ENCODE data around the gene LCAT.

LCAT gene

DNA sequence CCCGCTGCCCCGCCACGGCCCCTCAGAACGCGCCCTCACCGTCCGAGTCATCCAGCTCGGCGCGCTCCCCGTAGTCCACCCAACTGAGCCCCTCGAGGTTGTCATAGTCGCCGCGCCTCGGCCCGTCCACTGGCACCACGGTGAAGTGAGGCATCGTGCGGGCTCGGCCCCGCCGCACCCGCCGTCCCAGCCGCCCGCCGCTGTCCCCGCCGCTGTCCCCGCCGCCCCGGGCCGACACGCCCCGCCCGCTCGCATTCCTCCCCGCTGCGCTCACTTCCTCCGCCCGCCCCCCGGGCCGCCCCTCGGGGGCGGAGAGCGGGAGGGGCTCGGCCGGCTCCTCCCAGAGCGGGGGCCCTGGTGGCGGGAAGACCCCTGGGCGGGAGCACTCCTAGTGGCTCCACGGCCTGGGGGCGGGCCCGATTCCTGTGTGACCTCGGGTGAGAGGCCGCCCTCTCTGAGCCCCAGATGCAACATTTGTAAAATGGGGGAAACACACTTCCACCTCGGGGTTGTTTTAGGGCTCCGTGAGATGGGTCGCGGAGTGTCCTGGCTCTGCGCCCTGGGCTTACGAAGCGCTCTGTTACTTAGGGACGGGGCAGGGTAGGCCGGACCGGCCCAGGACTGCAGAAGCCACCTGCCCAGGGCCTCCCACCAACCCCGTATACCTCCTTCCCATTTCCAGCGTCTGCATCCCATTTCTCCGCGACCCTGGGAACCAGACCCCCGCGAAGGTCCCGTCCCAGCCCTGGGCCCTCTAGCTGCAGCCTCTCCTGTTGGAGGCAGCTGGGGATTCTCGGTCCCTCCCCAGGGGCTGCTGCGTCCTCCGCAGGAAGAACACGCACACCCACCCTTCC is 24.7 kb upstream of the LCAT start, which contains the start of gene SLC12A4:
Gene SLC12A4 (minus strand): TSS at position 238 of the 854 bp plus-strand sequence. CDS start 84 bp downstream, at position 154.
- DNase-seq, result peak; percentile 91

DNA sequence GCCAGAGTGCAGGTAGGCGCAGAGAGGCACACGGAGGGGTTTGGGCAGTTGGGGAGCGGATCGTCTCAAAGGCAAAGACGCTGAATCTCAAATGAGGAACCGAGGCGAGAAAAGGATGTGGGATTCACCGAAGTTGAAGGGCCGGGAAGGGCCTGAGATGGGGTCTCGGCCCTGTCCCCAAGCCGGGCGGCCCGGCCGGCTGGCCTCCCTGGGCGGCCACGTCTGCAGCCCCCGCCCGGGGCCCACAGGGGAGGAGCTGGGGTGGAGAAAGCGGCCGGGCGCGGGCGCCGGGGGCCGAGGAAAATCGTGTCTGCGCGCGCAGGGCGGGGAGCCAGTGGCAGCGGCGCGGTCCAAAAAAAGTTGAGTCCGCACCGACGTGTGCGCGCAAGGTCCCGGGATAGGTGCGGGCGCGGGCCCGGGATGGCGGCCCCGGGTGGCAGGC is 24.1 kb upstream of the LCAT start:
- DNase-seq, result peak; percentile 31

DNA sequence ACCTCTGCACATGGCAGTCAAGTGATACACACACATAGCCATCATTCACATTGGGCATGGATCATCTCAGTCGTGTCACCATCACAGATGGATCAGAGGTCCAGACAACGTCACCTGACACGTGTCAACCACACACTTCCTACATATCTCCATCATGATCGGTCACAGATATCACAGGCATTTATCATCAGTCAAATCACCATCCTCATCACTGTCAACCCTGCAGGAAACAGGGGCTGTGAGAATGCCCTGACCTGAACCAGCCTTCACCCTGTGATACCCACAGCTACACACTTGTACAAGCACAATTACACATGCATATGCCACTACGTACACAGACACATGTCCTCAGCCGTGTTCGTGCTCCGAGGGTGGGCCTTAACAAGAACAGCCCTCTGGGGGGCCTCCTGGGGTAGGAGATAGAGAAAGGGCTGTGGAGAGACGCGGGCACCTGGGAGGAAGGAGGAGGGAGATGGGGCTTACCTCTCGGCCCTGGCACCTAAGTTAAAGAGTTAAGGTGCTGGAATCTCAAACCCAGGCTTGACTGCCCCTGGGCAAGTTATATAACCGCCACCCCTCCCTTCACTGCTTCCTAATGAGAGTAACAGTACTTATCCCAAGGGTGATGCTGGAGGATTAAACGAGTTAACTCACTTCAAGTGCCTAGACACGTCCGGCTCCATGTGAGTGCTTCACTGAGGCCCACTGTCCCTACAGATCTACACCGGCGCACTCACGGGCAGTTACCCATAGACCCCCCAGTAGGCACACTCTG is 23.4 kb upstream of the LCAT start:
- peak; percentile 40 for DNase-seq

DNA sequence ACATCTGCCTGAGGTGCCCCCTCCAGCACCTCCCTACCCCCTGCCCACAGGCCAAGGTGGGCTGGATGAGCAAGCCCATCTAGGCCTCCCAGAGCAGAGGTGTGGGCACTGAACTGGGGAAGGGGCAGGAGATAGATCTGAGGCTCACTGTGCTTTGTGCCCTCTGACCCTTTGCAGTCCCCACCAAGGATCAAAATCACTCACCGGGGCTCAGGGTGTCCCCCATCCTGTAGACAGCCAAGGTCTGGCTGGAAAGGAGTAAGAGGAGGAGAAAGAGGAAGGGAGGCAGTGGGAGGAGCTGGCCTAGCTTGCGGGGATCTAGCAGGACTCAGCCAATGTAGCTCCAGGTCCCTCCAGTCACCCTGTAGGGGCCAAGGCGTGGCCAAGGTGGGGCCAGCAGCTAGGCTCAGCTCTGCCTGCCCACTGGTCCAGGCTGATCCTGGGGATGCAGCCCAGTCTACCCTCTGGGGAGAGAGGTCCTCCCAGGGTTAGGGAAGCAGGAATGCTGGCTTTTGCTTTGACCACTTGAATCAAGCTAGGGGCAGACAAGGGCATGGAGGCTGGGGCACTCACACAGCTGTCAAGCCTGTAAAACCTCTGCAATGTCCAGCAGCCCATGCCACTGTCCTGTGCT is 22.7 kb upstream of the LCAT start:
- no peak for DNase-seq

DNA sequence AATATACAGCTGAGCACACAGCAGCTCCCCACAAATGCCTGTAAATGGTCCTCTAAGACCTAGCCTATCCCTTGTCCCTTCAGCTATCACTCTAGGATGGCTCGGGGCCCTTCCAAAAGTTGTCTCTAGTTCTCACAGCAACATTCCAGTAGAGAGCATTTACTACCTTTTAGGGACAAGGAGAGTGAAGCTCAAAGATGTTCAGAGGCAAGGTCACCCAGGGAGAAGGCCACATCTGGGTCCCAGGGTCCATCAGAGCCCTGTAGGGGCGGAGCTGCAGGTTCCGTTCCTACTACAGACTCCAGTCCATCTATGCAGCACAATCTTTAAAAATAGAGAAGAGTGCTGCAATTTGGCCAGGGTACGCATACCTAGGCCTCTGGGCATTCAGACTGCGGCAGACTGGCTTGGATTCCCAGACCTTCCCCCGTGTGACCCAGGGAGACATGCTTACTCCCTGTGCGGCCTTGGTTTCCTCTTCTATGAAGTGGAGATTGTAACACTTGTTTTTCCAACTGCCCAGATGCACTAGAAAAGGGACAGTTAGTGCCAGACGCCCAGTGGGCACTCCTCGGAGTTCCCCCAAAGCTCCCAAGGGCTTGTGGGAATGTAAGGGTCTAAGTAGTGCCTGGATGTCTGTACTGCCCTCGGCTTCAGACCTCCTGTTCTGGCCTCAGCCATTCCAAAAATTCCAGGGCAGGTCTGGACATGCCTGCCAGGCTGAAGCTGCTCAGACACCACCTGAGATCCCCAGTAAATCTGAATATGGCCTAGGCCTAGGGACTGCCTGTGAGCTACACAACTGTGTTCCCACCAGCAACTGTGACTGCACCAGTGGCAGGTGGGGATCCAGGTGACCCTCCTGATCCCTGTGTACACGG is 22.0 kb upstream of the LCAT start:
- no peak for DNase-seq

DNA sequence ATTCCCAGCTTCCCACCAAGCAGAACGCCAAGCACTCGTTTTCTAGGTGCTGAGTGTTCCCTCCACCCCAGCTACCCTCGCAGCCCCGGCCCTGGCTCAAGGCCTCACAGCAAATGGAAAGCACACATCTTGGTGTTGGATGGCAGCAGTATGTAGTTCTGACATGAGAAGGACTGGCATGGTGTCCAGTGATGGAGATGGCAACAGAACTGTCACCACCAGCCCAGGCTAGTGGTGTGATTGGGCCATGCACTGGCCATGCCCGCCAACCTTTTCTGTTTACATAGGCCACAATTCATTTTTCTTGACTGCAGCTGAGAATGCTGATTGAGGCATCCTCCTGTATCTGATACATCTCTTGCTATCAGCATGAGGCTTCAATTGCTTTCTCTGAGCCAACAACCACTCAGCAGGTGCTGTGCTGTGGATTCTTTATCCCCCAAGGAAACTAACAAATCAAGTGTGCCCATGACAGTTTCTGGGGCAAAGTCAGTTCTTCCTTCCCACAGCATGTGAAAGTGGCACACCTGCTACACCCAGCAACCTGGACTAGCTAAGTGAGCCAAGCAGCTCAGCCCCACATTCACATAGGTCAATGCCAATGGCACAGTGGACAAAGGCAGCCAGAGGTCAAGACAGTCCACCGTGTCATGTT is 20.7 kb upstream of the LCAT start:
- no peak for DNase-seq

DNA sequence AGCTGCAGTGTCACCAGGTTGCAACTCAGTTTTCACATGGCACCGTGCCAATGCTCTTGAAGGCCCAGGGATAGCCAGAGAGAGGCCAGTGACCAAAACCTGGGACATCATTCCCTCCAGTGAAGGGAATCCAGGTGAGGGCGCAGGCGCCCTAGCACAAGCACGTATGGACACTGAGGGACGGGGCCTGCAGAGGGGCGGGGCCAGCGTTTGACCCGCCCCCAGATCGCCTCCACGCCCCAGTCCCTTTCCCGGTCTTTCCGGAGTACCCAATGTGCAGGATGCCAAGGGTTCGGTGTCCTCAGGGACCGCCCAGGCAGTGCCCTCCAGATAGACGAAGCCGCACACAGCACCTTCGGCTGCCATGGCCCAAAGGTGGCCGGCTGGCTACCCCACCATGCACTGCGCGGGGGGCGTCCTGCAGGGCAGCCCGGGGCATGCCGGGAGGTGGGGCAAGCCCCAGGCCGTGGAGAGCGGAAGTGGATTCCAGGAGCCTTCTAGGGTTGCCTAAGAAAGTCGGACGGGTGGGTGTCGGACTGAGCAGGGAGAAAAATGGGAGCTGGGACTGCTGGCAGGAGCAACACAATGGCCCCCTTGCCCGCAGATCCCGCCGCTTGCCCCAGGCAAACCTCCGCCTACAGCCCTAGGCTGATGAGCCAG is 19.9 kb upstream of the LCAT start:
- no peak for DNase-seq

DNA sequence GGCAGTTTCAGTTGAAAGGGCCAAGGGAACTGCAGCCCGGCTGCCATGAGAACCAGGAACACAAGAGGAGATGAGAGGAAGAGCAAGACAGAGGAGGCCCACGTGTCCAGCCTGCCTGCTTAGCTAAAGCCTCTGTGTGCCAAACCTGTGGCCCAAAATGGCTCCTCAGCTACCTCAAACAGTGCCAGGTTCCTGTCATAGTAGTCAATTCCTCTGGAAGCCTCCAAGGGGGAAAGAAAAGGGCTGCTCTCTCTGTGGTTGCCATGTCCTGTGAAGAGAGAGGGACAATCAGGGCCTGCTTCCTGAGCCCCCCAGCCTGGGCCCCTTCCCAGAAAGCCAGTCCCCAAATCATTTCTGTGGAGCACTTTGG is 19.4 kb upstream of the LCAT start:
- no peak for DNase-seq

DNA sequence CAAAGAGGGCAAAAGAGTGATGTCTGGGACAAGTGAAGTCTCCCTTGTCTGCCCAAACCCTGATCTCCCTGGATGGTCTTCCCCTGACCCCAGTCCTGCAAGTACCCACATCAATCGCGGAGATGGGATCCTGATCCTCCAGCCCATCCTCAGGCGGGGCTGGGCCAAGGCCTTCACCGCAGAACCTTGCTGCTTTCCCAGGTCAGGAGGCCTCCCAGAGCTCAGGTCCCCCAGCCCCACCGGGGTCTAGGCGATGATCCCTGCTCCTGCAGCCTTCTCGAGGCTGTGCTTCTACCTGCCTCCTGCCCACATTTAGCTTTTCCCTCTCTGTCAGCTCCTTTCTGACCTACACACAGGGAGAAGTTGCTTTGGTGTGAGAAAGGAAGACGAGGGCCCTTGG is 18.2 kb upstream of the LCAT start:
- no peak for DNase-seq

DNA sequence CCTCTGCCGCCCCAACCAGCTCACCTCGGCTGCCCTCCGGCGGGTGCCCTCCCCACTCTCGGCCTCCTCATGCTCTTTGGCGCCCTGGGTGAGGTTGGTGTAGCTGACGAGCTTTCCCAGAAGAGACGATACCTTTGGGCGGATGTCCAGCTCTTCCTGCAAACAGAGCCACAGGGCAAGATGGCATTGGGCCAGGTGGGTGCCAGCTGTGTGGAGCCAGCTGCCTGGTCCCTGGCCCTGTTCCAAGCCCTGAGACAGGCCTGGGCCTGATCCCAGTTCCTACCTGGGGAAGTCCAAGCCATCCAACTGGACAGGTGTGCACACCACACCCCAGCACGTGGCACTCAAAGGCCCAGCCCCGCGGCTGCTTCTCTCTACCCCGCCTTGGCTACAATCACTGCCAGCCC is 17.6 kb upstream of the LCAT start:
- no peak for DNase-seq

DNA sequence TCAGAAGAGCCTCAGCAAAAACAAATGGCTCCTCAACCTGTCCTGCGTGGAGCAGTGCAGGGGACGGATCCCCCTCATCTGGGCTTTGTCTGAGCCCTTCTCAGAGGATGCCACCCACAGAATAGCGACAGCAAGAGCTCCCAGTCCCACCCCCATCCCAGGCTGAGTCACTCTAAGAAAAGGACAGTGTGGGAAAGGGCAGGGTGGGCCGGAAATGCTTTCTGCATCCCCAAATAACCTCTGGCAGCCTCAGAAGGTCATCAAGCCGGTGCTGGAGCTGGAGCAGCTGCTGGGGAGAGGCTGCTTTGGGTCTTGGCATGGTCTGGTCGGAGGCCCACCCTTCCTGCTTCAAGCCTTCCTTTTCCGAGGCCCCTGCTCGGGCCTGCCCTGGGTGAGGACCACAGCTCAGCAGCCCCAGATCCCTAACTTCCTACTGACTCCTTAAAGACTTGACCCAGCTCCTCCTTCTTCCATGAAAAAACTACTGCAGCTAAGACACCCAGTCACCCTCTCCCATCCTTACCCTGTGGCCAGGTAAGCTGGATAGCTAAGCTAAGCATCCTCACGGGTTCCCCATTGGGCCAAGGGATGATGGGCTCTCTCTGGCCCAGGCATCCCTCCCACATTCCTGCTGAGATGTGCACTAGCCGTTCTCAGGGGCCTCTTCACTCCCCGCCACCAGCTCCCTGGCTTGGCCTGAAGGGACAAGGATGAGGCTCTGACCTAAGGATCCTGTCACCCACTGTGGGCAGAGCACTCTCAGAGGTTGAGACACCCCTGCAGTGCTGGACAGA is 15.8 kb upstream of the LCAT start:
- DNase-seq, result no peak

DNA sequence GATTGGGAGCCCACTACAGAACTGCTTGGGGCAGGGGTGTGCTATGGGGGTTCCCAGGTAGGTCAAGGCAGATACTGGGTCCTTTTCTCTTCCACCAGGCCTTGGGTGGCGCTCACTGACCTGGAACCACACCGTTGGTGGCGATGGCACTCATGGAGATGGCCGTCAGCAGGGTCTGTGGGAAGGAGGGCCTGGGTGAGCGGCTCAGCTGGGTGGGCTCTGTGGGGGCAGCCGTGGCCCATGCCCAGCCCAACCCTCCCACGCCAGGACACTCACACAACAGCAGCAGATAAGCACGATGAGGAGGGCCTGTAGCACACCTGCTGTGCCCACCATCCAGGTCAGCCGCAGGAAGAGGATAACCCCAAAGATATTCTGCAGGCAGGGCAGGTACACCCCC is 13.7 kb upstream of the LCAT start:
- no peak for DNase-seq

DNA sequence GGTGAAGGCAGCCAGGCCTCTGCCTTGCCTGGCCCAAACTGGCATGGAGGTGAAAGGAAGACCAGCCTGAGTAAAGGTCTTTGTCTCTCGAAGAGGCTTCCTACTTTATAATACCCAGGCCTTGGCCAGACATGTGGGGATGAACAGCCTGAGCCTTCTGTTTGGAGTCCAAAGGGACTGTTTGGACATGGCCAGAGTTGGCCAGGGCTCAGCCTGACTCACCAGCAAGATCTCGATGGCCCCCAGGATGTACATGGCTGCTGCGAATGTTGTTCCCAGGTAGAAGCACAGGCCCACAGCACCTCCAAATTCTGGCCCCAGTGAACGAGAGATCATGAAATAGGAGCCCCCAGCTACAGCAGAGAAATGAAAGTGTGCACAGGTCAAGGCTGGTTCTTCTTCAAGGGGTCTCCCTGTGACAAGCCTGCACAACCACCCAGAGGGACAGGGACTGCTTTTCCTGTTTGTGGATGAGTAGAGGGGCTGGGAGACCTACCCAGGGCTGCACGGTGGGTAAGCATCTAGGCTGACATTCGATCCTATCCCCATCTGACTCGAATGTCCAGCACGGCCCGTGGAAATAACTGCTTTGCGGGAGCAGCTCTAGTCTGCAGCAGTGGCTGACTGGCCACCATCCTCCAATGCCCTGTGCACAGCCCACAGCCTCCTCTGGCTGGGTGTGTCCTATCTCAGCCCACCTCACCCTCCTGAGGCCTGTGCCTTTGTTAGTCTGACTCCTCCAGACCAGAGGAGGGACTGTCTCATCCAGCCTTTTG is 10.7 kb upstream of the LCAT start:
- DNase-seq, result no peak

DNA sequence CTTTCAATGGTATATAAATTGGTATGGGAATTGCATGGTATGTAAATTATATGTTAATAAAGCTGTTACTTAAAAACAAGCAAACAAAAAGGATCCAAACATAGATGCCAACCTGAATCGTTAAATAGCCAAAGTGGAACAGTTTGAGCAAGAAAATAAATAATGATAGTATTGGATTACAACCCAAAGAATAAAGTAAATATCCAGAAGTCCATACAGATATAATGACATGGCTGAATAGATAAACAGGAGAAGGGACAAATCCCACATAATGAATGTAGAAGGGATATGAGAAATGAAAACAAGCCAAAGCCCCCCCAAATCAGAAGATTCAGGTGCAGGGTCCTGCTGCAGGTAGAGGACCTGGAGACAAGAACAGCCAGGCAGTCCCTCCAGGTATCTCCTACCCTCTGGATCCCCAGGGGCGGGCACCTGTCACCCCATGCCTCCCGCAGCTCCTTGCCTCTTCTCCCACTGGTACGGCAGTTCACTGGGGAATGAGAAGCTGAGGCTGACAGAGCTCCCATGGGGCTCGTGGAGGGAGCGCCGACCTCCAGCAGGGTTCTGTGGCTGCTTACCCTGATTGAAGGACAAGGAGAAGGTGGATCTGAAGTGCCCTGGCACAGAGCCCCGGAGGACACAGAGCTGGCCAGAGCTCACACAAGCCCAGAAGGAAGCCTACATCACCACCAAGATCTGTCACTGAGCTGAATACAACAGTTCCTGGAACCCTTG is 9.9 kb upstream of the LCAT start:
- no peak for DNase-seq

DNA sequence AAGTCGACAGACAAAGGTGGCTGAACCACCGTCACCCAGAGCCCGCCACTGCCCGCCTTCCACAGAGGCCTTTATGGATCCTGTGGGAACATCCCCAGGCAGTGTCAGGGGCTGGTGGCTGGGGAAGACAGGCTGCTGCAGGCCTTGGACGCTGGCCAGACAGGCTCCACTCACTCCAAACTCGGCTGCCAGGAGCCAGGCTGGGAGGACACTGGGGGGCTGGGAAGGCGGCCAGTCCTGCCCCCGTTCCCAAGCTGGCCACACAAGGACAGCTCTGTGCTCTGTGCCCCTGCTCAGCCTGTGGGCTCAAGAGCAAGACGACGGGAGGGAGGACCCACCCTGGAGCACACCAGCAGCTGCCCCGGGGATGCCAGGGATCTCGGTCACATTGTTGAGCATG is 7.6 kb upstream of the LCAT start:
- no peak for DNase-seq

DNA sequence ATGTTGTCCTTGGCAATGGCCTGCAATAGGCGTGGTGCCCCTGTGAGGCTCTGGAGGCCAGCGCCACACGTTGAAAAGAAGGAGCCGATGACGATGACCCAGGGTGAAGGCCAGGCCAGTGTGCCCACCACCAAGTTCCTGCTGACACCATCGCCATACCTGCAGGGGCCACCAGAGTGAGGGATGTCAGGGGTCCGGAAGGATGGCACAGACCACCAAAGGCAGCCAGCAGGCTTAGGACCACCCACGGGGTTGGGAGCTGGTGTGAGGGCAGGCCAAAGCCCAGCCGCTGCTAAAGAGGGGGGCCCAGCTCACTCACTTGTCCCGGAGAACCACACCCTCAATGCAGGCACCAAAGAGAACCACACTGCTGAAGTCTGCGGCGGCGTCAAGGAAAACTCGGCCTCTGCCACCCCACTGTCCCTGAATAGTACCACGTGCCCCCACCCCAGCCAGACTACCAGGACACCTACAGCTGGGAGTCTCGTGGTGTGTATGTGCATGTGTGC is 6.5 kb upstream of the LCAT start:
- no peak for DNase-seq

DNA sequence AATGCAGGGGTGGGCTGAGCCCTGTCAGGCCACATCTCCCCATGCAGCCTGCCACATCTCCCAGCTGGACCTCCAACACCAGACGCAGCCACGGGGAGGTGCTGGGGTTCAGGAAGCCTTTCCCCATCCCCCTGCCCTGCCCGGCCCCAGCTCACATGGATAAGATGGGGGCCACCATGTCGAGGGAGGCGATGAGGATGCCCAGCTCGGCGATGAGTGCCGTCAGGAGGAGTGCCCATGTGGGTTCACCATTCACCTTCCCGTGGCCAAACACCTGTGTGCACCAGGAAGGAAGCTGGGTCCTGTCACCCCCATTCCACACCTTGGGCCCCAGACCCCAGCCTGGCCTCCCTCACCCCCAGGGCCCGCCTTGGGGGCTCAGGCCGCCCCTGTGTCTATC is 5.7 kb upstream of the LCAT start:
- no peak for DNase-seq

DNA sequence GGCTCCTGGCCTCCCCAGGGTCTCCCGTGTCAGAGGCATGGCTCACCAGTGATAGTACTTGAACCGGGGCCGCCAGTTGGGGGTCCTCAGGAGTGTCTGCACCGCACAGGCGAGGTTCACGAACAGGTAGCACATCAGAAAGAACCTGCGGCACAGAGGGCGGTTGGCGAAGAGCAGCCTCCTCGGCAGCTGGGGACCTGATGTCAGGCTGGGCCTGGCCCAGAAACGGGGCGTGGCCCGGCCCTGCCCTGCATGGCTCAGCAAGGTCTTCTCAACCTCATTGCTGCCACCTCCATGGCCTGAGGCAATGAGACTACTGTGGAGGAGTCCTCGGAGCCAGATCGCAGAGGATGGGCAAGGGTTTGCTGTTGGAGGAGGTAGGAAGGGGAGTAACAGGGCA is 4.1 kb upstream of the LCAT start:
- no peak for DNase-seq

Measured in CD4-positive, alpha-beta T cell treated with Interleukin-17A for 1 hour (primary cell).